SK-N-MC (cell line): ENCODE results near the gene AFAP1.

Experiments used
- EZH2 ChIP-seq: fragments of 200-600 bp; sonication (generic); IDR thresholded peaks from one replicate; pipeline ENCODE4 v1.6.1; 2017; ENCODE audit warnings: antibody characterized with exemption
- POLR2AphosphoS5 ChIP-seq: IDR thresholded peaks from 2 replicates; pipeline ENCODE4 v1.6.1; 2012; ENCODE audit warnings: mild to moderate bottlenecking, low read depth, low read length, borderline replicate concordance

DNA sequence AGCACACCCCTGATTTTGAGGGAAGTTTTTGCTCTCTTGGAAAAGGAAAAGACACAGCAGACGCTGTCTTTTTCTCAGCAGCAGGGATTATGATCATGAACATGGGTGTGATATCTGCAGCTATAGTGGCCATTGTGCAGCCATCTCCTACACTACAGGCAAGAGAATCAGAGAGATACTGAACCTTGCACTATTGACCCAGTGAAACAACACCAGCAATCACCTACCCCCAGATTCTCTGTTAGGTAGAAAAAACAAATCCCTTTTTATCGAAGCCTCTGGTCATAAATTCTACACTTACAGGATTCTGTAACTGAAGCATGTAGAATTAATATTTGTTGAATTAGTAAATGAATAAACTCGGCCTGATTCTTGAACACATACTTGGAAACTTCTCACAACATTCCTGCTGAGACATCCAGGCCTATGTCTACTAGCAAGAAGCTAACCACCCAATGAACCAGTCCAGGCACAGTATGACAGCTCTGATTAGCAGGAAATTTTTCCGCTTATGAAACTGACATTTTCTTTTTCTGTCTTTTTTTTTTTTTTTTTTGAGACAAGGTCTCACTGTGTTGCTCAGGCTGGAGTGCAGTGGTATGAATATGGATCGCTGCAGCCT lies 5.0 kb upstream of the AFAP1 start:
- no peak for TF ChIP-seq POLR2AphosphoS5
- no peak for TF ChIP-seq EZH2
